Retina (tissue), 1 donor: ENCODE data around the gene CRYM.

Source experiments
- DNase-seq: peaks from one replicate; pipeline ENCODE4 v3.0.0-alpha.2; 2016

Gene CRYM

DNA sequence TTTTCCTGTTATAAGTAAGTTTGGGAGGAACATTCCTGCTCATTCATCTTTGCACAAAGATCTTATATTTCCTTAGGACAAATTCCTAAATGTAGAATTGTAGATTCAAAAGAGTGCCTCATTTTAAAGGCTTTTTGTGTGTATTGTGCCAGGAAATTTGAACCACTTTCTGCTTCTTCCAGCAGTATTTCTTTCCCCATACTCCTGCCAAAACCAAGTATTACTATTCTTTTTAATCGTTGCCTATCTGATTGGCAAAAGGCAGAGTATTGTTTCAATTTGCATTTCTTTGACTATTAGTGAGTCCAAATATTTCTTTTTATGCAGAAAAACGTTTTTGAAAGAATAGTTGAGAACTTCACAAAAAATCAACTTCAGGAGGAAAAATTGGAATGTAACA, 35.3 kb downstream of the CRYM start:
- DNase-seq, result no peak

DNA sequence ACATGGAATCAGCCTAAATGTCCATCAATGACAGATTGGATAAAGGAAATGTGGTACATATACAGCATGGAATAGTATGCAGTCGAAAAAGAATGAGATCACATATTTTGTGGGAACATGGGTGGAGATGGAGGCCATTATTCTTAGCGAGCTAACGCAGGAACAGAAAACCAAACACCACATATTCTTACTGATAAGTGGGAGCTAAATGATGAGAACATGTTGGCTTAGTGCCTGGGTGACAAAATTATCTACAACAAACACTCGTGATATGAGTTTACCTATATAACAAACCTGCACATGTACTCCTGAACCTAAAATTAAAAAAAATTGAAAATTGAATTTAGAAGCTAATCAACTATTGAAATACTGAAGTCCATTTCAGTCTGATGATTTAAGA, 38.4 kb downstream of the CRYM start:
- no peak for DNase-seq

GRCh38 chr16:21236831-21237230, 41.3 kb downstream of the CRYM start:
- no peak for DNase-seq

DNA sequence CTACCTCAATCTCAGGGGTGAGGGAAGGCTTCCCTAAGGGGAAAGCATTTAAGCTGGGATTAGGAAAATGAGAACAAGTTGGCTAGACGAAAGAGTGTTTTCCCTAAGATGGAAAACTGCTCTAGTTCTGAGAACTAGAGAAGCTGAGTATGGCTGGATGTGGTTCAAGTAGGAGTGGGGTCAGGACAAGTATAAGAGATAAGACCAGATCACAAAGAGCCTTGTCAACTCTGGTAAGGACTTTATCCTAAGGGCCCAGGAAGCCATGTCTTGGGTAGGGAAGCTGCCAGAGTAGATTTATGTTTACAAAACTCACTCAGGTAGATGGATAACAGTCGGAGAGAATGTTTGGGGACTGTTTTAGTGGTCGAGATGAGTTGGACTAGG, 42.9 kb downstream of the CRYM start:
- no peak for DNase-seq

DNA sequence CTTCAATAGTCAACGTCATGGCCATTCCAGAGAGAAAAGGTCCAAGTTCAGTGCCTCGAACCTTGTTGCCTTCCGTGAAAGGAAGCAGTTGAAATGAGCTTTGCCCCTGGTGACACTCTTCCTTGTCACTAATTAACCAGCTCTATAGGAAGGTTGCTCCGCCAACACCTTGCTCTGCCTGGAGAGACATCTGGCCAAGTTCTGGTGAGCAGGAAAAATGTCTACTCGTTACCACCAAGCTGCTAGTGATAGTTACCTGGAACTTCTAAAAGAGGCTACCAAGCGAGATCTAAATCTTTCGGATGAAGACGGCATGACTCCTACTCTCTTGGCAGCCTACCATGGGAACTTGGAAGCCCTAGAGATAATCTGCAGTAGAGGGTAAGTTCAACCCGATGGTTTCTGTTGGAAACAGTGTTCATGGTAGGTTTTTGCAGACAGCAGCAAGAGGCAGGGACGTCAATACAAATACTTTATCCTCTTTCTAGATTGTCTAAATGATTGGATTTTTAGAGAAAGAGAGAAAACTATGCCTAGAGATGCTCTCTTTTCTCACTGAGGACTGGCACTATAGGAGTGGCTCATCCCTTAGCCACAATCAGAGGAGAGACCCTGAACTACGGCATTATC, 44.5 kb downstream of the CRYM start, which contains the start of gene ANKS4B:
Gene ANKS4B (plus strand): TSS at position 179 of the 630 bp plus-strand sequence. CDS start 39 bp downstream, at position 218.
- DNase-seq, result no peak

- DNase-seq, result no peak
Measured at GRCh38 chr16:21233045-21233520, 45.0 kb downstream of the CRYM start.

GRCh38 chr16:21228361-21228872, 49.7 kb downstream of the CRYM start:
- no peak for DNase-seq

GRCh38 chr16:21227866-21228265, 50.2 kb downstream of the CRYM start:
- DNase-seq, result peak; percentile 64

GRCh38 chr16:21226749-21227148, 51.3 kb downstream of the CRYM start:
- no peak for DNase-seq

- no peak for DNase-seq
Measured at GRCh38 chr16:21224800-21225199, 53.3 kb downstream of the CRYM start.

DNA sequence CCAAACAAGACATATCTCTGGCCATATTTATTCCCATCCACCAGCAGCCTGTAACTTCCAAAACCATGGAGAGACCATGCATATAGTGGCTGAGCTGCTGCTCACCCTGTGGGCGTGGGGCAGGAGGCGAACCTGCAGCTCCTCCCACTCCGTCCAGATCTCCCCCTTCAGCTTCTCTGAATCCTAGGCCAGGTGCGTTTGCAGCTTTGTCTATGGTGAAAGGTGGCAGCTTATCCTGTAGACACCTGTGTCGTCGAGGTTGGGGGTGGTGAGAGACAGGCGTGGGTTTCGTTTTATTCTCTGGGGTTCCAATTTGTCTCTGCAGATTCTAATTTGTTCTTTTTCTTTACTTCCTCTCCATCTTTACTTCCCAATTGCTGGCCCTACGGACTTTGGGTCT, 54.3 kb downstream of the CRYM start:
- no peak for DNase-seq

DNA sequence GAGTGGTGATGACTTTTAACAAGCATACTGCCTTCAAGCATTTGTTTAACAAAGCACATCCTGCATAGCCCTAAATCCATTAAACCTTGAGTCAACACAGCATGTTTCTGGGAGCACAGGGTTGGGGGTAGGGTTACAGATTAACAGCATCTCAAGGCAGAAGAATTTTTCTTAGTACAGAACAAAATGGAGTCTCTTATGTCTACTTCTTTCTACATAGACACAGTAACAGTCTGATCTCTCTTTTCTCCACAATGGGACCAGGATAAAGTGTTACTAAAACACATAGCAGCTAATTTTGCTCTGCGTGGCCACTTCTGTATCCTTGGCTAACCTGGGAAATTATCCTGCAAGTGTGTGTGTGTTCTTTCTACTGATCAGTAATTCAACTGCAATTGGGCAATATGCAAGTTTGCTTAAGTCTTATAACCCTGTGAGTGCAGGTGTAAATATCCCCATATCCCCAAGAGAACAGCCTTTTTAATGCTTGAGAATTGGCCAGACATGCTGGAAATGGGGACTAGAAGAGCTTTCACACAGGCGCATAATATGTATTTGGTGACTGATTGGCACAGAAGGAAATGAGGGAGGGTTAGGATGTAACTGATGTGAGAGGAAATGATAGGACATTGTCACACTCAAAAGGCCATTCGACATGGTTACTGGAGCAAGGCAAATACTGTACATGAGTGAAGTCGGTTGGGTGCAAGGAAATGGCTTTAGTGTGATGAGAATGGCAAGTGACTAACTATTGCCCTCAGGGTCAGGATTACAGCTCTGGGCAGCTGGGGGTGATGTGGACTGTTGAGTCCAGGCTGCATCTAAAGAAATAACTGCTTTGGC, 55.4 kb downstream of the CRYM start:
- peak; percentile 3 for DNase-seq

- no peak for DNase-seq
Measured at GRCh38 chr16:21219551-21219950, 58.5 kb downstream of the CRYM start.

- no peak for DNase-seq
Measured at GRCh38 chr16:21218153-21218552, 59.9 kb downstream of the CRYM start.

- DNase-seq, result no peak
Measured at GRCh38 chr16:21217121-21217520, 61.0 kb downstream of the CRYM start.

DNA sequence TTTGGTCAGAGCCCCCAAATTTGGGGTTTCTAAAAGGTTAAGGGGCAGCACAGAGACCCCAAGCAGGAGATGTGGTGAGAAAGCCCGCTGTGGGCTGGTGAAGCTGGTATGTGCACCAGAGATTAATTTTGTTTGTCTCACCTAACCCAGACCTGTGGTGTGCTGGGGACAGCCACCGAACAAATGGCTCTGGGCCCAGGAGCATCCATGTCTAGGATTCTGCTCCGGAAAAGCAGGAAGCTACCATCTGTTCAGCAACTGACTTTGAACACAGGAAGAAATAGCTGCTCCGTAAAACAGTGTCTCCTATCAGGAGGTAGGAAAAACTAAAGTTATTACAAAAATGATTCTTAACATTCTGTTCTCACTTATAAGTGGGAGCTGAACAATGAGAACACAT, 64.0 kb downstream of the CRYM start:
- no peak for DNase-seq

DNA sequence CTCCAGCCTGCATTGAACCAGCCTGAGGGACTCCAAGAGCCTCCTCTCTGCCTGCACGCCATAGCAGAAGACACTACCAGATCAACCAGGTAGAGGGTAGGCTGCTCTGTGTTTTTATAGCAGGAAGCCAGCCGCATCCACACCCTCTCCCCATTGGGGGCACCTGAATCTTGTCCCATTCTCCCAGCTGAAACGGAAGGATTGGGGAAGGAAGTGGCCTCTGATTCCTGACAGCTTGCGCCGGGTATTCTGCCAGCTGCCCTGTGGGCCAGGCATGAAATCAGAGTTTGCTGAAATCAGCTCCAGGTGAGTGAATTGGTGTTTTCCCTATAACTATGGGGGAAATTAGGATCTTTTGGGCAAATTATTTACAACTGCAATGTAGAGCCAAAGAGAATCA, 66.6 kb downstream of the CRYM start, which contains the start of gene ZP2:
Gene ZP2 (minus strand): TSS at position 89 of the 400 bp plus-strand sequence. CDS start 27 bp downstream, at position 62.
- no peak for DNase-seq
